GM18526 (cell line): ENCODE measurements around the gene RGL1.

Source experiments
- POLR2A ChIP-seq: IDR thresholded peaks from 3 replicates; pipeline ENCODE4 v1.6.1; 2011; ENCODE audit not compliant: insufficient read length; ENCODE audit errors: extremely low read depth

Gene RGL1

DNA sequence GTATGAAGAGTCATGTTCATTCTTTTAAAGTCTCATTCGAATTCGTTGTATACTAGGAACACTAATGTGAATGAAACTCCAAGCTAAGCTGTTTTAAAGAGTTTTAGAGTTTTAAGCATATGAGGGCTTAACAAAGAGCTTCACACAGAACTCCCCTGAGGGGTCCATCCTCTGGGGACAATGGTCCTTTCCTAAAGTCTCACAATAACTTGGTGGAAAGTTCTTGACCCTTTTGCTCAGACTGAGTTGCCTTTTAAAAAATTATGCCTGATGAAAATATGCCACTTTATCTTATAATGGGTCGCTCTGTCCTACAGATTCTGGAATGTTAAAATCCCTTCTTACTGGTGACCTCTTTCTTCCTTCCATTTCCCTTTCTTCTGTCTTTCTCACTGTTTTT is 64.3 kb downstream of the RGL1 start:
- no peak for TF ChIP-seq POLR2A

DNA sequence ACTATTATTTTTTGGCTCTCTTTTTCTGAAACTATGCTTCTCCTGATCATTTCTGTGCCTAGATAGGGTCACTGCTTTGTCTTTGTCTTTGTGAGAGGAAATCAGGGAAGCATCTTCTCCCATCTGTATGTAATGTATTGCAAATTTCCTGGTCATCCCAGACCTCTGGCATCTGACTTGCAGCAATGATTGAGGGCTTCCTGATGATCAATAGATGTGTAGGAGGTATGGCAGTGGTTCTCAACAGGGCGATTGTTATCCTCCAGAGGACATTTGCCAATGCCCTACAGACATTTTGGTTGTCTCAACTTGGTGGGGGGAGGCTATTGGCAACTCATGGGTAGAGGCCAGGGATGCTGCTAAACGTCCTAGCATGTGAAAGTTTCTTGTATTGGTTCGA is 64.7 kb downstream of the RGL1 start:
- no peak for TF ChIP-seq POLR2A

DNA sequence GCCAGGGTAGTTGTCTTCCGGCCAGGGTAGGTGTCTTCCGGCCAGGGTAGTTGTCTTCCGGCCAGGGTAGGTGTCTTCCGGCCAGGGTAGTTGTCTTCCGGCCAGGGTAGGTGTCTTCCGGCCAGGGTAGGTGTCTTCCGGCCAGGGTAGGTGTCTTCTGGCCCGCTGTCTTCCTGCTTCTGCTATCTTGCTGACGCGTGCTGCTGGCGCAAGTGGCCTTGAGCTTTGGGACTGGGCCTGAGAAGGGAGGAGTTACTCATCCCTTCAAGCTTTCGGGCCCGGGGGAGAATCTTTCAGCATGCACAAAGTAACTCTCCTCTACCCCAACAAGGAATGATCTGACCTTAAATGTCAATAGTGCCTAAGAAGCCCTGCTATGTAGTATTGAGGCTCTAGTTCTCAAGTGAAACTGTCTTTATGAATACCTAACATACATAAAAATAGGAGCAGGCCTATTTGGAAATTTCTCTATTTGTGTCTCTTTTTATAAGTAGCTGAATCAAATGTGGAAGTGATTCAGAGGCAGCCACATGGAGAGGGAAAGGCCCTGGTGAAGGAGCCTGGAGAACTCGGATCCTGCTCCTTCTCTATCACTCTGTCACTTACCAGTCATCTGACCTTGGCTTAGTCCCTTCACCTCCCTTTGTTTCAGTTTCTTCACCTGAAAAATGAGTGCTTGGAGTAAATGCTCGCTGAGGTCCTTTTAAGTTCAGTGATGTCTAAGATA is 65.6 kb downstream of the RGL1 start:
- no peak for TF ChIP-seq POLR2A

DNA sequence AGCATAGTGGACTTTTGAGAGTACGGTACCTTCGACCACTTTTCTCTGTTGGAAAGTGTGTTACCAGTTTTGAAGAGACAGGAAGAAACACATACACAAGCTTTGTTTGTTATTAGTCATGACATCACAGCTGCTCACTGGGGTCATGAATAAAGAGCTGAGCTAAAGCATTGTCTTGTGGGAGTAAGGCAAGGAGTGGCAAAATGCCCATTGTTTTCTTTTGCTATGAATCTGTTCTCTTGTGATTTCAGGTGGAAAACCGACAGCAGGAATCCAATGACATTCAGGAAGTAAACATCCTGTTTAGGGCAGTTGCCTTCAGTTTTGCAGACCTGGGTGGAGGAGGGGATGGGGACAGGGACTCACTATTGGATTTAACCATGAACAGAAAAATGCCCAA is 66.2 kb downstream of the RGL1 start:
- TF ChIP-seq POLR2A, result no peak

DNA sequence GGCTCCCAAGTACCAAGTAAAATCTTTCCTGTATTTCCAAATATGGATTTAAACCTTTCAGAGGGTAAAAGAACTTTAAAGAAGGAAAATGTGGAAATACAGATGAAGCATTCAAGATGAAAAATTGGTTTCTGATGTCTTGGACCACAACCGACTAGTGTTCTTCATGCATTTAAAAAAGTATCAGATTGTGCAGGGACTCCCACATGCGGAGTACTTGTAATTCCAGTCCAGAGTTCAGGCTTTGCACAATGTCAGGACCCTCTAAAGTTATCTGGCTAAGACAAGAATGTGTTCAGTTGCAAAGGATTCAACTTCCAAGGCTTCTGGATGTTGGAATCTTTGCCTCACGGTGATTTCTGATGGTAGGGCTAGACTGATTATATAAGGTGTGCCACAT is 66.7 kb downstream of the RGL1 start:
- TF ChIP-seq POLR2A, result no peak

DNA sequence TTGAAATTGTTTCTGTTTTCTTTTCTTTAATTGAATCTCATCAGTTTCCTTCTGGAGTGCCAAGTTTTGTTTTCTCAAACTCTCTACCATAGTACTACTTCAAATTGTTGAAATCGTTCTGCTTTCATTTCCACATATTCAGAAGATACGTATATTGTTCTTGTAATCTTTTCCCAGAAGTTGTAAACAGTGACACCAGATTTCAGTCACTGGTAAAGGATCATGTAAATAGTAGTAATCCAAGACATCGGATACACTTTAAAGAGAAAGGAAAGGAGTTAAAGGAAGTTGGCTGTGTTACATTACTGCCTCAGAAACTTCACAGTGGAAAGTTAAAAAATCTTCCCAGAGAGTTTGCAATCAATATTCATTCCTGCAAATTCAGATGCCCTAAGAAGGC is 67.5 kb downstream of the RGL1 start:
- no peak for TF ChIP-seq POLR2A

DNA sequence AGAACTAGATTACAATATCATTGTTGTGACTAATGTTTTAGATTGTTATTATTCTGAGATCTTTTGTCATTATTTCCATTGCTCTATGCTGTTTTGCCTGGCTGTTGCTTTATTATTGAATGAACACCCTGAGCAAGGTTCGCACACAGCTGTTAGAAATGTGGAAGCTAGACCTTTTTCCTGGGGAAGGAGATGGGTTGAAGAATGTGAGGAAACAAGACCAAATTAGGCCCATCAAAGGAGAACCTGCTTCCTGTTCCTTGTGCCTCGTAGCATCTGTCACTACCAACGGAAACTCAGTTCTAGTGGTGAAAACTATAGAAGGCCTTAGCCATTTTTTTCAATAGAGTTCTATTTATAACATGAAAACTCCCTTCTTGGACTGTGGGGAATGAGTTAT is 68.7 kb downstream of the RGL1 start:
- no peak for TF ChIP-seq POLR2A

DNA sequence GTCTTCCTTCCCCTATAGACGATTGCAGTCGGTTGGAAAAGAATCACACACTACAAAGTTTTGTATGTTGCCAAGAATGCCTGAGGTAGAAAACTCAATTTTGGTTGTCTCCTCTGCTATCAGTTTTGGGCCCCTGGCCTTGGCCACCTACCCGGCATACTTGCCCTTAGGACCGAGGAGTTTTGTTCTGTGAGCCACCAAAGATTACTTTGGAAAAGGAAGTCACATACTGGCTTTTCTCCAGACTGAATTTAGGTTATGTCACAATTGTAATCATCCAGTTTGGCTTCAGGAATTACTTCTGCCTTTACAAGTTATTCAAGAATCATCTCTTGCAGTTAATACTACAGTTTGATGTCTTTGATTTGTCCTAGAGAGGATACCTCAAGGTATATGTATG is 71.4 kb downstream of the RGL1 start:
- no peak for TF ChIP-seq POLR2A

DNA sequence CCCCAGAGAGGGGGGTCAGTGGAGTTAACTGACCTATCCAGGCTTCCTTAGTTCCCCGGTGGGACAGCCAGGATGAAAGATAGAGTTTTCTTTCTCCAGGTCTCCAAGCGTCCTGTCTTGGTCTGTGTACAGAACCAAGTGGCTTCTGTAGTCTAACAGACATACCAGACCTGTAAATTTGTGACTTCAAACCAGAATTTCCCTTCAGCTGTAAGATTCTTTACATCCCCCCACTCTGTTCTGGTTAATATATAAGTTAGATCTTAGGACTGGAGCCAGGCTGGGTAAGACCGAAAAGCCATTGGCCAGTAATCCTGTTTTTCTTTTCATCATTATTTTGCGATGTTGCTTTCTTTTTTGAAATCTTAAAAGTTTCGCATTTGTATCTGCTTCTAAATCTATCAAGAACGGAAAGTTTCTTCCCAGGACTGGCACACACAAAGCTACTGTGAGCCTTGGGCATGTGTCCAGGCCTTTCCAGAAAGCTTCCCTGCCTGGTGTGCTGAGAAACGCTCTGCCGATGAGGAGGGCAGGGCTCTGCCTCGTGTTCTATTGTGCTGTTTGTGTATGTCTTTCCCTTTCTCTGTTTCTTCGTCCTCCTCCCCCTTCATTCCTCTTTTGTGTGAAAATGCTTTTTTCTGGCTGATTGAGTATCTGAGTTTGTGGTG is 72.3 kb downstream of the RGL1 start:
- TF ChIP-seq POLR2A, result no peak

DNA sequence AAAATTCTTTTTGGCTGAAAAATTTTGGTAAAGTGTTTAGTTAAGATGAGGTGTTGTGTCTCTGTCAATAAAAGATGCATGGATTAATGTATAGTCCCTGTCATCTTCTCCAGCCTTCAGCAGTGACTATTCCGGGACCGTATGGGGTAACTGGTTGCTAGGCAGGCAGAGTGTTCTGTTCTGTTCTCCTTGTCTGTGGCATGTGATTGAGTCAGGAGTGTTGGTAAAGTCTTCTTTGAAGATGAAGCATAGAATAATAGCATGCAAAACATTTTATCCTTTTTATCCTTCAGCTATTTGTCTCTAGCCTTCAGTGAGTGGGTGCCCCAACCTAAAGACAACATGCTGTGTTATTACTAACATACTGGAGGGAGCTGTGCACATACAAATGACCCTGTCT is 74.6 kb downstream of the RGL1 start:
- no peak for TF ChIP-seq POLR2A

DNA sequence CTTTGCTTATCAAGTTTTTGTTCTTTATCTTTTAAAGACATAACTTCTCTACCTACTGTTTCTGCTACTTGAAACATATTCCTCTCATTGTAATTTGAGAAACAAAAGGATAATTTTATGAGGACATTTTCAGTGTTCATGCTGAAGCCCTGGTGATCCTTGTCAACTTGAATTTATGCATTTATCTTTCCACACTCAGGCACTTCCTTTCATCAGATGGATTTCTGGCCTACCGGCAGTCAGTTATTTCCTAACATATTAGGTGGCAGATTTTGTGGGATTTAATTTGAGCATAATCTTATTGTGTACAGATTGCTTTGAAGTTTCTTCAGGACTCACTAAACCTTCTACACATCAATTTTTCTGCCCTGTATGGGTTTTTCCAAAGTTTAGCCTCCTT is 75.0 kb downstream of the RGL1 start:
- no peak for TF ChIP-seq POLR2A

DNA sequence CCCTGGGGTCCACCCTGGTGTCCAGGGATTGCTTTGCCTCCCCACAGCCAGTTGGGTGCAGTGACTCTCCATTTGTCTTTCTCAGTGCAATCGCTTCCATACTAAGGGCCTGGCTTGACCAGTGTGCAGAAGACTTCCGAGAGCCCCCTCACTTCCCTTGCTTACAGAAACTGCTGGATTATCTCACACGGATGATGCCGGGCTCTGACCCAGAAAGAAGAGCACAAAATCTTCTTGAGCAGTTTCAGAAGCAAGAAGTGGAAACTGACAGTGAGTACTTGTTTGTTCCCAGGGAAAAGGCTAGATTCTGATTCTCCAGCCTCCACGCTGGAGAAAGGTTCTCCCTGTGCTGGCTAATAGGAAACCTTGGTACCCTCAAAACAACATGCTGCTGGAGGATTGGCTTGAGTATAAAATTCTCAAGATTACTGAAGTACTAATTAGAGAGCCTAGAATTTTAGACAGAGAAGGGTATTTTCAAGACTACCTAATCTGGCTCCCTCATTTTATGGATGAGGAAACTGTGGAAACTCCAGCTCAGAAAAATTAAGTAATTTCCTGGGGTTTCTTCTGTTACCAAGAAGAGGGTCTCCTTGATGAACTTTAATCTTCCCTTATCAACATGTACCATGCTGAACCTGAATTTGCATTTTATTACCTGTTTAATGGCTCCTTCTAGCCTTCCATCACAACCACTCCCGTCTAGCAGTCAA is 75.8 kb downstream of the RGL1 start:
- no peak for TF ChIP-seq POLR2A

DNA sequence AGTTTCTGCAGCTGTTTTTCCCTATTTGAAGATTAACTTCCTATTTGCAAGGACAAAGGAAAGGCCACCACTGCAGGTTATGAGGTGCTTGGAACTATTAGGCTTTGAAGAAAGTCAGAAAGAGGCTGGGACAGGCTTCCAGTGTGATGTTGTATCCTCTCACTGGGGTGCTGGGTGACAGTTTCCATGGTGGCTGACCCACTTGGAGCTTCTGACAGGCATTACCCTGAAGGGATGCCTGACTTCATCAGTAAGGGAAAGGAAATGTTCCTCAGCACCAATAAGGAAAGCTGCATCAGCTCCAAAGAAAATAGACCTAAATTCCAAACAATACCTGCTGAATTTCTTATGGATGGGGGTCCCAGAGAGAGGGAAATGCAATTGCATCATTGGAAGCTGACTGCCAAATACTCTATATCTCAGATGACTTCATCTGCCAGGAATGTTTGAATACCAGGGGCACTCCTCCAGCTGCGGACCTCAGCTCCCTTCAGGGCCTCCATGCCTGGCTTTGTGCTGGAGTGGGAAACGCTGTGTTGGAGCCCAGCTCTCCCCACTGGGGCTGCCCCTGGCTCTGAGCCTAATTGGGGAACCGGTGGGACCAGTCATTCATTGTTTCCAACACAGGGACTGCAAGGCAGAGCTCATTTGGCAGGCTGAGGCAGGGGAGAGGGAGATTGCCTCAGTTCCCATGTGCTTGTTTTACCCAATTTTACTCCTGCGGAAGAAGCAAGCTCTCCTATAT is 76.6 kb downstream of the RGL1 start:
- no peak for TF ChIP-seq POLR2A

DNA sequence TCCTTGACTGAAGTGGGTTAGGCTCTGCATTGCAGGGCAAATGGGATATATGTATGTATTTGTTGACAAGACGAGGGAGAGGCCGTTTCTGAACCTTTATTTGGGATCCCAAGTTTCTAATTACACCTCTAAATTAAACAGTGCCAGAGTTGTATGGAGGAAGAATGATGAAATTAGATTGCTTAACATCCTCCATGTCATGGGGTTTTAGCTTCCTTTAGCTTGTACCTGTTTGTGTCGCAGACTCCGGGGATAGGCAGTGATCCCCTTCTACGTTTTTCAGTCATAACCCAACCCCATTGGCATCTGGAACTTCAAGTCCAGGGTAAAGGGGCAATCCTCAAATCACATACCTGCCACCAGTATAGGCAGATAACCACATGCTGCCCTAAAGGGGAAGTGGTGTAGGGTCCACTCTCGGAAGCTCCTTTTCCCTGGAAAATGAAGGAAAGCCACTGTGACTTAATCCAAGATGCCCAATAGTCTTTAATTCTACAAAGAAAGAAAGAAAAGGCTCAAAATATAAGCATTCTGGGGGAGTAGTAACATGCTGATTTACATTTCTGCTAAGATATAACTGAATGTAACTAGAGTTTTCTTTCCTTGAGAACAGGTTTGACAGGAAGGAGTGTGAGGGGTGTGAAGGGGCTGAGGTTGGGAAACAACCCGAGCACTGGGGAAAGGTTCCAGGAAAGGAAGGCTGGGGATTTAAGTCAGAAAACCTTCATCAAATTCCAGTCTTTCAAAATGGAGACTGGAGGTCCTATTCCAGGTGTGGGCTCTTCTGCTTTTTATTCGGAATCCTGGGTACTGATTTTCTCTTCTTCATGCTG is 77.6 kb downstream of the RGL1 start:
- TF ChIP-seq POLR2A, result no peak

DNA sequence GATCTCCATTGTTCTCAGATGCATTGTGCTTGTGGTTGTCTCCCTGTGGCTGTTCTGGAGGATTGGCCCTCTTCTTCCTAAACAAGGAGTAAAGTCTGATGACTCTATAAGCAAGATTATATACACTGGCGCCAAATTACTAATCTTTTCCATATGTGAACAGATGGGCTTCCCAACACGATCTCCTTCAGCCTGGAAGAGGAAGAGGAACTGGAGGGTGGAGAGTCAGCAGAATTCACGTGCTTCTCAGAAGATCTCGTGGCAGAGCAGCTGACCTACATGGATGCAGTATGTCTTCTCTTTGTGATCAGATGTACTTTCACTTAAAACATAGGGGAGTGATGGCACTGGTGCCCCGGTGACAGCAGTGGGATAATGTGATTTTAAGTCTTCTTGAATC is 78.7 kb downstream of the RGL1 start:
- TF ChIP-seq POLR2A, result no peak

DNA sequence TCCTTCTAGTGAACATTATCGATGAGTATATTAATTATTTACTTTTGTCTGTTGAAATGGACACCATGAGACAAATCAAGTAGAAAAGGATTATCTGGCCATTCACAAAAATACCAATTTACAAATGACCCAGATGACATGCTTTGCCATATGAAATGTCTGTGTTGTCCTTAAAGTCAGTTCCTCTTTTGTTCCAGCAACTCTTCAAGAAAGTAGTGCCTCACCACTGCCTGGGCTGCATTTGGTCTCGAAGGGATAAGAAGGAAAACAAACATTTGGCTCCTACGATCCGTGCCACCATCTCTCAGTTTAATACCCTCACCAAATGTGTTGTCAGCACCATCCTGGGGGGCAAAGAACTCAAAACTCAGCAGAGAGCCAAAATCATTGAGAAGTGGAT is 79.6 kb downstream of the RGL1 start:
- no peak for TF ChIP-seq POLR2A
